Prostate gland (tissue), 2 donors: ENCODE measurements around the gene GRM6. TPM values are rescaled to one million over a fixed set of nuclear protein-coding genes. Genes with fewer than 3 reads are reported as not detected.

Experiments used
- DNase-seq: peaks from one replicate; pipeline ENCODE4 v3.0.0-alpha.2; 2019; ENCODE audit warnings: low spot score
- H3K27ac ChIP-seq, 2 donors: fragments of 200-600 bp; sonication (generic); 2 replicates each; pipeline ENCODE4 v1.5.1; 2017 to 2019
- H3K27me3 ChIP-seq: fragments of 200-600 bp; sonication (generic); replicated peaks from 2 replicates; pipeline ENCODE4 v1.5.1; 2019; ENCODE audit not compliant: insufficient read depth
- H3K36me3 ChIP-seq, 2 donors: fragments of 200-600 bp; sonication (generic); 1 replicate in 1 of 2; 2 replicates in 1 of 2; pipeline versions ENCODE4 v1.5.1 to v1.8.1; 2017 to 2019
- H3K4me1 ChIP-seq: fragments of 200-600 bp; sonication (generic); replicated peaks from 2 replicates; pipeline ENCODE4 v1.5.1; 2019
- H3K4me3 ChIP-seq, 2 donors: fragments of 200-600 bp; sonication (generic); 2 replicates each; pipeline ENCODE4 v1.5.1; 2017 to 2019
- H3K9me3 ChIP-seq: fragments of 200-600 bp; sonication (generic); 2 replicates; pipeline ENCODE4 v1.5.1; 2017
- POLR2A ChIP-seq: fragments of 450-650 bp; IDR thresholded peaks from one replicate; pipeline ENCODE4 v1.6.1; 2016; ENCODE audit warnings: antibody characterized with exemption, mild to moderate bottlenecking
- POLR2AphosphoS5 ChIP-seq: sonication (generic); formaldehyde crosslinking; IDR thresholded peaks from one replicate; pipeline ENCODE4 v1.6.1; 2017; ENCODE audit warnings: antibody characterized with exemption
- WGBS: methylation state at CpG from one replicate; pipeline ENCODE4 v1.1.5; 2018; 5-methylcytosine and 5-hydroxymethylcytosine counted together
- intact Hi-C: fragments of 100-400 bp; cut with DNase I; formaldehyde crosslinking; loops from one replicate; pipeline ENCODE4 v1.14.2; 2022
- total RNA-seq, 2 donors: library from RNA; depleted of rRNA; stranded (reverse); fragments of >200 nt; gene quantifications; one replicate each; pipeline ENCODE4 v1.1.0, GENCODE V29; 2016
- TF ChIP-seq, protein P1 (sequence below), 4 experiments: fragments of 200-600 bp in 2 of 4; fragments of 450-650 bp in 2 of 4; sonication (generic) in 2 of 4; IDR thresholded peaks; 1 replicate in 3 of 4; 2 replicates in 1 of 4; pipeline ENCODE4 v1.5.1; 2016 to 2019; ENCODE audit warnings: antibody characterized with exemption in 4 of 4, mild to moderate bottlenecking in 2 of 4, moderate library complexity in 2 of 4

GRM6 gene
- total RNA-seq, 2 donors from 2014 or later = 0.23 TPM; not detected in 1

DNA sequence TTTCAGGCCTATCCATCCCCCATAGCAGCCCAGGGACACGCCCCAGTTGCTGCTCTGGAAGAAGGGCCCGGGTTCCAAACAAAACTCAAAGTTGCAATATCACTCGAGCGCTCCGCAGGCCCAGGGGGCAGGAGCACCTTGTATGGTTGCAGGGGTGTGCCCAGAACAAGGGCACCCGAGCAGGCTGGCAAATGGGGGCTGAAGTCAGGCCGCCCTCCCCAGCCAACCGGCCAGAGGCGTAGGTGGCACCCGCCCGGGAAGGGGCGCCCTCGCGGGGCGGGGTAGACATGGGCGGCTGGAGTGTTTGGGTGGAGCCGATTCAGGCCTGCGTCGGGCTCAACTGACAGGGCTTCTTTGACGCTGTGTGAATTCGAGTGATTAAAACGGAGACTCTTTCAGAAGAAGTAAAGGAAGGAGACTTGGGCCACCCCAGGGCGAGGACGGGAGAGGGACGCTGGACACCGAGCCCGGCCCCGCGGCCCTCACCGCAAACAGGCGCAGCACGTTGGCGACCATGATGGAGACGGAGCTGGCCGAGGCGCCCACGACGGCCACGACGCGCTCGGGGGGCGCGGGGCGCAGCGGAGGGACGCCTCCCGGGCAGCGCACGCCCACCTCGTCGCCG is 1.1 kb downstream of the GRM6 start:
- H3K27ac ChIP-seq = no peak overlapping the region
- no peaks in the 10 kb centered on the region for H3K9me3 ChIP-seq
- TF ChIP-seq, protein P1, sequence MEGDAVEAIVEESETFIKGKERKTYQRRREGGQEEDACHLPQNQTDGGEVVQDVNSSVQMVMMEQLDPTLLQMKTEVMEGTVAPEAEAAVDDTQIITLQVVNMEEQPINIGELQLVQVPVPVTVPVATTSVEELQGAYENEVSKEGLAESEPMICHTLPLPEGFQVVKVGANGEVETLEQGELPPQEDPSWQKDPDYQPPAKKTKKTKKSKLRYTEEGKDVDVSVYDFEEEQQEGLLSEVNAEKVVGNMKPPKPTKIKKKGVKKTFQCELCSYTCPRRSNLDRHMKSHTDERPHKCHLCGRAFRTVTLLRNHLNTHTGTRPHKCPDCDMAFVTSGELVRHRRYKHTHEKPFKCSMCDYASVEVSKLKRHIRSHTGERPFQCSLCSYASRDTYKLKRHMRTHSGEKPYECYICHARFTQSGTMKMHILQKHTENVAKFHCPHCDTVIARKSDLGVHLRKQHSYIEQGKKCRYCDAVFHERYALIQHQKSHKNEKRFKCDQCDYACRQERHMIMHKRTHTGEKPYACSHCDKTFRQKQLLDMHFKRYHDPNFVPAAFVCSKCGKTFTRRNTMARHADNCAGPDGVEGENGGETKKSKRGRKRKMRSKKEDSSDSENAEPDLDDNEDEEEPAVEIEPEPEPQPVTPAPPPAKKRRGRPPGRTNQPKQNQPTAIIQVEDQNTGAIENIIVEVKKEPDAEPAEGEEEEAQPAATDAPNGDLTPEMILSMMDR (IDR thresholded peaks at IDR 0.05) = no peak
- no peak for TF ChIP-seq POLR2A
- intact Hi-C loops = no loop called here
- WGBS = 26% methylated on average over 39 of the region's 53 CpGs
- H3K4me3 ChIP-seq = no peak overlapping the region
- no peak for DNase-seq
- H3K27me3 ChIP-seq = peaks cover 2% of the 10 kb centered on the region
- no peaks in the 10 kb centered on the region for H3K36me3 ChIP-seq
- H3K4me1 ChIP-seq = no peaks in the 10 kb centered on the region

- no peak for DNase-seq
- WGBS = 83% methylated on average over 20 of the region's 20 CpGs
- no peak overlapping the region for H3K4me3 ChIP-seq
- H3K36me3 ChIP-seq = no peaks in the 10 kb centered on the region
- peaks cover 2% of the 10 kb centered on the region for H3K27me3 ChIP-seq
- intact Hi-C loops = no loop called here
- no peak overlapping the region for H3K27ac ChIP-seq
- TF ChIP-seq POLR2AphosphoS5 (no peak), POLR2A (no peak)
- TF ChIP-seq, protein P1 (IDR thresholded peaks at IDR 0.05) = no peak
- H3K9me3 ChIP-seq = no peaks in the 10 kb centered on the region
- no peaks in the 10 kb centered on the region for H3K4me1 ChIP-seq
Observed at GRCh38 chr5:178993236-178993765, 1.8 kb downstream of the GRM6 start.

DNA sequence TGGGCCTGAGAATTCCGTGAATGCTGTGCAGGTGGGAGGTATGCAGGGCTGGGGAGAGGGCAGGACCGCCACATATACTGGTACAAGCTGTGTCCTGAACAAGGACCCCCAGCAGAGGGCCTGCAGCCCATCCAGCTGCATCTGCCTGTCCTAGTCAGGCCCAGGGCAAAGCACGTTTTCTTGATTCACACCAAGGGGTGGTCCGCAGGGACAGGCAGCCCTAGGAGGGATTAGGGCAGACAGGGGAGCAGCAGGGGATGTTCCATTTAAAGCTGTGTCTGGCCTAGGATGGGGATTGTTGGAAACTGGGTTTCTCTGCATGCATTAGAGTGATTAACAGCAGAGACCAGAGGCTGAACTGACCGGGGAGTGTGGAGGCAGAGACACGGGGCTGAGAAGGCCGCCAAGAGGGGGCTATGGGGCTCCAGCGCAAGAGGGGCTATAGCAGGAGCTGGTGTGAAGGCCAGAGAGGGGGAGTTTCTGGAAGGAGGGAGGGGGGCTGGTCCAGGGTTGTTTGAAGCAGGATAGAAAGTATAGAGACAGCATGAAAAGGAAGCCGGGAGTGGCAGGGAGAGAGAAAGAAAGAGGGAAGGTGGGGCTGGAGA is 2.7 kb downstream of the GRM6 start:
- intact Hi-C loops = no loop called here
- 52% methylated on average over 9 of the region's 9 CpGs for WGBS
- peaks cover 2% of the 10 kb centered on the region for H3K27me3 ChIP-seq

DNA sequence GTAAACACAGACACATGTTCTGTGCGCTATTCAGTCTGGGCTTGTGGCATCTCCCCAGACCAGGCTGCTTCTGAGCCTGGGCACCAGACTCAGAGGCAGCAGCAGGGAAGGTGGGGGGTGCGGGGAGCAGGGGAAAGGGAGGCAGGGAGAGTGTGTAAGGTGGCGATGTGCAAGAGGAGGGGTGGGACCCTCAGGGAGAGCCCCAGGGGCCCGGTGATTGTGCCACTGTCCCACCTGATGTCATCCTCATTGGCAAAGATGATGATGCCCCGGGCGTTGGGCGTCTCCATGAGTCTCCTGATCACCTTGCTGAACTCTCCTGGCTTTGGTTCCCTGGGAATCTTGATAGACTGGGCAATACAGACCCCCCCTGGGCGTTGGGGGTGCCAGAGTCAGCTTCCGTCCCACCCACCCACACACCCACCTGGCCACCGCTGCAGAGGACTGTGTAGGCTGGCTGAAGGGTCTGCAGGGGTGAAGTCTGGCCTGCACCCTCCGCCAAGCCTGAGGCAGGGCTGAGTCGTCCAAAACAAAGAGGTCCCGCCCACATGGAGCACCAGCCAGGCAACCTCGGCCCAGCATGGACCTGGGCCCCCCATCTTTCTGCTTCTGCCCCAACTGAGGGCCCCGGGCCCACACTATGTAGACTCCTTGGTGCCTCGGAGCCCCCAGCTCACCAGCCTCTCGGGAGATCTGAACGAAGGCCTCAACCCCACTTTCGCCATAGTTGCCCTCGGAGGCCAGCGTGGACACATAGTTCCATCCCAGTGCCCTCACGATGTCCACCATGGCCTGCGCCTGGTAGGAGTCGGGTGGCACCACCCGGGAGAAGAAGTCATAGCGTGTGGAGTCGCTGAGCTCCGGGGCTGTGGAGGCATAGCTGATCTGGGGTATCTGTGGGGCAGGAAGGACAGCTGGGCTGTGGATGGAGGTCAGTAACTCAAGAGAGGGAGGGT is 3.7 kb downstream of the GRM6 start:
- no peak overlapping the region for H3K27ac ChIP-seq
- H3K4me1 ChIP-seq = no peaks in the 10 kb centered on the region
- intact Hi-C loops = no loop called here
- no peak overlapping the region for H3K4me3 ChIP-seq
- no peaks in the 10 kb centered on the region for H3K9me3 ChIP-seq
- H3K36me3 ChIP-seq = no peaks in the 10 kb centered on the region
- WGBS = 87% methylated on average over 28 of the region's 28 CpGs
- peaks cover 2% of the 10 kb centered on the region for H3K27me3 ChIP-seq
- no peak for DNase-seq
- TF ChIP-seq, protein P1 (IDR thresholded peaks at IDR 0.05) = no peak
- TF ChIP-seq POLR2A (no peak), POLR2AphosphoS5 (no peak)

More for the DNA sequence above, 2.7 kb downstream of the GRM6 start:
- no peaks in the 10 kb centered on the region for H3K9me3 ChIP-seq
- H3K4me3 ChIP-seq = no peak overlapping the region
- H3K36me3 ChIP-seq = no peaks in the 10 kb centered on the region
- H3K4me1 ChIP-seq = no peaks in the 10 kb centered on the region
- no peak for DNase-seq
- no peak overlapping the region for H3K27ac ChIP-seq
- TF ChIP-seq POLR2AphosphoS5 (no peak), POLR2A (no peak)
- TF ChIP-seq, protein P1 (IDR thresholded peaks at IDR 0.05) = no peak
